ENCODE measurements around the gene CHPF. TPM values are rescaled to one million over a fixed set of nuclear protein-coding genes. Genes with fewer than 3 reads are reported as not detected.

The CHPF gene
- total and polyA plus RNA-seq, 4 donors, result 26.5 to 135 (median 58.2) TPM

DNA sequence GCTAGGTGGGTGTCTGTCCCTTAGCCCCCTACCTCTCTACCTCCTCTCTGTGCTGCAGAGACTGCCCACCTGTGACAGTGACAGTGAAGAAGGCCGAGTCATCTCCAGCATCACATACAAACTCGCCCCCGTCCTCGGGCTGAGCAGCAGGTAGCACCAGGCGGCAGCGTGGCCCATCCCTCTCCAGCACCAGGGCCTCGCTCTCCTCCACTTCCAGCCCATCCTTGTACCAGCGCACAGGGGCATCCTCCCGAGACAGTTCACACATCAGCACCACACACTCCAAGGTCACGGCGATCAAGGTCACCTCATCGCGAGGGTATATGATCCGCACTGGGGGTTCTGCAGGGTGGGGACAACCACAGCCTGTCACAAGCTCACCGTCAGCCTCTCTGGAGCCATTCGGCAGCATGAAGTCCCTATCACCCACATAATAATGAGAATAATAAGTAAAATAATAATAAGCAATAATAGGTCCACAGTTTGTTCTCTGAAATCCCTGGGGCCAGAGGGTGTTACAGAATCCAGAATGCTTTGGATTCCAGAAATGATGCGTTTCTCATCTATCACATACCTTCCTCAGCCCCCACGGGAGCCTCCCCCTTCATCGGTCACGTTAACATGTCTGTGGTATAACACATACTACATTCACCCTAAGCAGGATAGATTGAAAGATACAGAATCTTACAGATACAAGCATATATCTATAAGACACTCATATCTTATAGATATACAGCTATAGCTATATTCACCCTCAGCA is 15.7 kb upstream of the CHPF start (continued):
- TF ChIP-seq, protein P1, sequence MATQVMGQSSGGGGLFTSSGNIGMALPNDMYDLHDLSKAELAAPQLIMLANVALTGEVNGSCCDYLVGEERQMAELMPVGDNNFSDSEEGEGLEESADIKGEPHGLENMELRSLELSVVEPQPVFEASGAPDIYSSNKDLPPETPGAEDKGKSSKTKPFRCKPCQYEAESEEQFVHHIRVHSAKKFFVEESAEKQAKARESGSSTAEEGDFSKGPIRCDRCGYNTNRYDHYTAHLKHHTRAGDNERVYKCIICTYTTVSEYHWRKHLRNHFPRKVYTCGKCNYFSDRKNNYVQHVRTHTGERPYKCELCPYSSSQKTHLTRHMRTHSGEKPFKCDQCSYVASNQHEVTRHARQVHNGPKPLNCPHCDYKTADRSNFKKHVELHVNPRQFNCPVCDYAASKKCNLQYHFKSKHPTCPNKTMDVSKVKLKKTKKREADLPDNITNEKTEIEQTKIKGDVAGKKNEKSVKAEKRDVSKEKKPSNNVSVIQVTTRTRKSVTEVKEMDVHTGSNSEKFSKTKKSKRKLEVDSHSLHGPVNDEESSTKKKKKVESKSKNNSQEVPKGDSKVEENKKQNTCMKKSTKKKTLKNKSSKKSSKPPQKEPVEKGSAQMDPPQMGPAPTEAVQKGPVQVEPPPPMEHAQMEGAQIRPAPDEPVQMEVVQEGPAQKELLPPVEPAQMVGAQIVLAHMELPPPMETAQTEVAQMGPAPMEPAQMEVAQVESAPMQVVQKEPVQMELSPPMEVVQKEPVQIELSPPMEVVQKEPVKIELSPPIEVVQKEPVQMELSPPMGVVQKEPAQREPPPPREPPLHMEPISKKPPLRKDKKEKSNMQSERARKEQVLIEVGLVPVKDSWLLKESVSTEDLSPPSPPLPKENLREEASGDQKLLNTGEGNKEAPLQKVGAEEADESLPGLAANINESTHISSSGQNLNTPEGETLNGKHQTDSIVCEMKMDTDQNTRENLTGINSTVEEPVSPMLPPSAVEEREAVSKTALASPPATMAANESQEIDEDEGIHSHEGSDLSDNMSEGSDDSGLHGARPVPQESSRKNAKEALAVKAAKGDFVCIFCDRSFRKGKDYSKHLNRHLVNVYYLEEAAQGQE (IDR thresholded peaks at IDR 0.05), result no peak

DNA sequence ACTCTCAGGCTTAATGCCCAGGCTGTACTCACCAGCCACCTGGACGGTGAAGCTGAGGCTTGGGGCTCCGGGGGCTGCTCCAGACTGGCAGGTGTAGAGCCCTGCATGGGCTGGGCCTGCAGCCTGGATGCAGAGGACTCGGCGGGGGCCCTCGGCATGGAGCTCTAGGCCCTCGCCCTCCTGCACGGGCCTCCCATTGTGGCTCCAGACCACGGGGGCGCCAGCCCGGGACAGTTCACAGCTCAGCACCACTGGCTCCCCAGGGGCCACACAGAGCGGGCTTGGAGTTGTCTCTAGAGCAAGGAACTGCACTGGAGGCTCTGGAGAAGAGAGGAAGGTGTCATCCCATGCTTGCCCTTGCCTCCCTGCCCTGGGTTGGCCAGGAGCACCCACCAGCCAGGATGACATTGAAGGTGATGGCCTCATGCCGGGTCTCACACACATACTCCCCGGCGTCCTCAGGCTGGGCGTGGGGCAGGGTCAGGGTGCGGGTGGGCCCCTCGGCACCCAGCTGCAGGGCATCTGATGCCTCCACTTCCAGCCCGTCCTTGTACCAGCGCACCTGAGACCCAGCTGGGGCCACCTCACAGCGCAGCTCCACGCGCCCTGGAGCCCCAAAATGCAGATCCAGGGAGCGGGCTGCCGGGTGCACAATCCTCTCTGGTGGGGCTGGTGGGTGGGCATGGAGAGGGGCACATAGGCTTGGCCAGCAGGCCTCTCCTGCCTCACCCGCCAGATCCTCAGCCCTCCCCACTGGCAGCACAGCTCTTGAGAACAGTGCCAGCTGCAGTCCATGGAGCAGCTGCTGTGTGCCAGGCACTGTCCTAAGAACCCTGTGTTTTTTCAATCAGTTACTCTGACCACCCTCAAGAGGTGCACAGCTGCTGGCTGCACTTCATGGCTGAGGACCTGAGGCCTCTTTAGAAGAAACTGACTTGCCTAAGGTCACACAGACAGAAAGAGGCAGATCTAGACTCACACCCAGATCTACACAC is 14.5 kb upstream of the CHPF start:
- H3K9ac ChIP-seq (ENCODE audit: low read depth in 1 of 2, low read length in 2 of 2), result no peak overlapping the region
- no peaks in the 10 kb centered on the region for H3K9me3 ChIP-seq (ENCODE audit: control insufficient read depth in 4 of 4, low read length in 3 of 4)
- DNase-seq (ENCODE audit: low spot score), result no peak
- peaks cover 0 to 2% (median 2%) of the 10 kb centered on the region in 4 donors for H3K4me1 ChIP-seq (ENCODE audit: control insufficient read depth in 4 of 4, insufficient read depth in 4 of 4, low read length in 3 of 4)
- H3K4me3 ChIP-seq (ENCODE audit: low read depth in 1 of 3, low read length in 3 of 3), result no peak overlapping the region
- peaks cover 0 to 3% (median 0%) of the 10 kb centered on the region in 4 donors for H3K27me3 ChIP-seq (ENCODE audit: control insufficient read depth in 4 of 4, insufficient read depth in 4 of 4, low read length in 3 of 4)
- WGBS, result 95% methylated on average over 25 of the region's 25 CpGs
- no peak for TF ChIP-seq EGR1 (IDR thresholded peaks at IDR 0.05; ENCODE audit: low read depth in 2 of 2)
- TF ChIP-seq, protein P2, sequence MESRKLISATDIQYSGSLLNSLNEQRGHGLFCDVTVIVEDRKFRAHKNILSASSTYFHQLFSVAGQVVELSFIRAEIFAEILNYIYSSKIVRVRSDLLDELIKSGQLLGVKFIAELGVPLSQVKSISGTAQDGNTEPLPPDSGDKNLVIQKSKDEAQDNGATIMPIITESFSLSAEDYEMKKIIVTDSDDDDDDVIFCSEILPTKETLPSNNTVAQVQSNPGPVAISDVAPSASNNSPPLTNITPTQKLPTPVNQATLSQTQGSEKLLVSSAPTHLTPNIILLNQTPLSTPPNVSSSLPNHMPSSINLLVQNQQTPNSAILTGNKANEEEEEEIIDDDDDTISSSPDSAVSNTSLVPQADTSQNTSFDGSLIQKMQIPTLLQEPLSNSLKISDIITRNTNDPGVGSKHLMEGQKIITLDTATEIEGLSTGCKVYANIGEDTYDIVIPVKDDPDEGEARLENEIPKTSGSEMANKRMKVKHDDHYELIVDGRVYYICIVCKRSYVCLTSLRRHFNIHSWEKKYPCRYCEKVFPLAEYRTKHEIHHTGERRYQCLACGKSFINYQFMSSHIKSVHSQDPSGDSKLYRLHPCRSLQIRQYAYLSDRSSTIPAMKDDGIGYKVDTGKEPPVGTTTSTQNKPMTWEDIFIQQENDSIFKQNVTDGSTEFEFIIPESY (IDR thresholded peaks at IDR 0.05), result no peak
- TF ChIP-seq, protein P1 (IDR thresholded peaks at IDR 0.05), result no peak
- TF ChIP-seq, protein P3, sequence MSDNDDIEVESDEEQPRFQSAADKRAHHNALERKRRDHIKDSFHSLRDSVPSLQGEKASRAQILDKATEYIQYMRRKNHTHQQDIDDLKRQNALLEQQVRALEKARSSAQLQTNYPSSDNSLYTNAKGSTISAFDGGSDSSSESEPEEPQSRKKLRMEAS (IDR thresholded peaks at IDR 0.05), result no peak
- TF ChIP-seq, protein P4, sequence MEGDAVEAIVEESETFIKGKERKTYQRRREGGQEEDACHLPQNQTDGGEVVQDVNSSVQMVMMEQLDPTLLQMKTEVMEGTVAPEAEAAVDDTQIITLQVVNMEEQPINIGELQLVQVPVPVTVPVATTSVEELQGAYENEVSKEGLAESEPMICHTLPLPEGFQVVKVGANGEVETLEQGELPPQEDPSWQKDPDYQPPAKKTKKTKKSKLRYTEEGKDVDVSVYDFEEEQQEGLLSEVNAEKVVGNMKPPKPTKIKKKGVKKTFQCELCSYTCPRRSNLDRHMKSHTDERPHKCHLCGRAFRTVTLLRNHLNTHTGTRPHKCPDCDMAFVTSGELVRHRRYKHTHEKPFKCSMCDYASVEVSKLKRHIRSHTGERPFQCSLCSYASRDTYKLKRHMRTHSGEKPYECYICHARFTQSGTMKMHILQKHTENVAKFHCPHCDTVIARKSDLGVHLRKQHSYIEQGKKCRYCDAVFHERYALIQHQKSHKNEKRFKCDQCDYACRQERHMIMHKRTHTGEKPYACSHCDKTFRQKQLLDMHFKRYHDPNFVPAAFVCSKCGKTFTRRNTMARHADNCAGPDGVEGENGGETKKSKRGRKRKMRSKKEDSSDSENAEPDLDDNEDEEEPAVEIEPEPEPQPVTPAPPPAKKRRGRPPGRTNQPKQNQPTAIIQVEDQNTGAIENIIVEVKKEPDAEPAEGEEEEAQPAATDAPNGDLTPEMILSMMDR (IDR thresholded peaks at IDR 0.05; ENCODE audit: low read depth, low read length, missing input control), result no peak
- no peak overlapping the region for H3K27ac ChIP-seq (ENCODE audit: low read depth in 1 of 2, low read length in 2 of 2)
- H3K36me3 ChIP-seq (ENCODE audit: control insufficient read depth in 4 of 4, insufficient read depth in 3 of 4, low read depth in 1 of 4, low read length in 3 of 4), result no peaks in the 10 kb centered on the region

All from liver (tissue), 9 donors.